T-cell (primary cell): ENCODE results near the gene MED16. TPM values are rescaled to one million over a fixed set of nuclear protein-coding genes. Genes with fewer than 3 reads are reported as not detected.

Source experiments
- ATAC-seq, 4 experiments: fragments of 200-7000 bp in 3 of 4; fragments of 150-1000 bp in 1 of 4; cut with Tn5 transposase; replicated peaks in 1 of 4; 1 replicate in 3 of 4; 2 replicates in 1 of 4; pipeline ENCODE4 v1.10.0; 2021; ENCODE audit warnings: moderate library complexity in 3 of 4, mild to moderate bottlenecking in 2 of 4, moderate number of reproducible peaks in 1 of 4
- CTCF ChIA-PET, 2 donors: fragments of 300-600 bp; sonication (Branson Sonifier 250); formaldehyde crosslinking; loops; one replicate each; lab custom pipeline; 2022; ENCODE audit warnings: antibody characterized with exemption in 2 of 2; lab: Charles Lee
- POLR2A ChIA-PET, 2 donors: fragments of 300-600 bp; sonication (Branson Sonifier 250); formaldehyde crosslinking; loops; one replicate each; lab custom pipeline; 2022; ENCODE audit warnings: antibody characterized with exemption in 2 of 2; lab: Charles Lee
- DNase-seq, 35 experiments: peaks; one replicate each; pipeline versions ENCODE4 v3.0.0 to v3.0.0-alpha.2; 2013 to 2023
- H3K27ac ChIP-seq: one replicate; pipeline ENCODE4 v1.5.1; 2013; ENCODE audit warnings: low read length
- H3K27me3 ChIP-seq, 2 experiments: replicated peaks in 1 of 2; 1 replicate in 1 of 2; 2 replicates in 1 of 2; pipeline versions ENCODE4 v1.6.1 to v1.7.0; 2013; ENCODE audit warnings: low read length in 1 of 2, mixed read lengths in 1 of 2; ENCODE audit not compliant: control insufficient read depth in 2 of 2, insufficient read depth in 2 of 2; ENCODE audit errors: extremely low read depth in 1 of 2
- H3K36me3 ChIP-seq, 2 donors: 1 replicate in 1 of 2; 2 replicates in 1 of 2; pipeline versions ENCODE4 v1.6.1 to v1.7.0; 2013; ENCODE audit warnings: low read length in 1 of 2; ENCODE audit not compliant: control insufficient read depth in 2 of 2, insufficient read depth in 1 of 2; ENCODE audit errors: extremely low read depth in 1 of 2
- H3K4me1 ChIP-seq, 2 experiments: 1 replicate in 1 of 2; 2 replicates in 1 of 2; pipeline versions ENCODE4 v1.6.1 to v1.7.0; 2013; ENCODE audit warnings: low read length in 2 of 2, mixed read lengths in 1 of 2; ENCODE audit not compliant: insufficient read depth in 2 of 2, control insufficient read depth in 1 of 2; ENCODE audit errors: extremely low read depth in 1 of 2
- H3K4me3 ChIP-seq, 2 donors: 1 replicate in 1 of 2; 2 replicates in 1 of 2; pipeline versions ENCODE4 v1.5.1 to v1.7.0; 2013; ENCODE audit warnings: mild to moderate bottlenecking in 2 of 2, low read length in 1 of 2, moderate library complexity in 1 of 2; ENCODE audit not compliant: control insufficient read depth in 1 of 2; ENCODE audit errors: extremely low read depth in 1 of 2
- H3K9me3 ChIP-seq: 2 replicates; pipeline ENCODE4 v1.7.0; 2013
- H3K27ac Mint-ChIP-seq, 2 donors: one replicate each; pipeline ENCODE4 v1.8.0; 2020 to 2021; ENCODE audit warnings: mild to moderate bottlenecking in 2 of 2, mixed read lengths in 2 of 2
- H3K27me3 Mint-ChIP-seq, 2 donors: one replicate each; pipeline ENCODE4 v1.8.0; 2021 to 2022; ENCODE audit warnings: mixed read lengths in 2 of 2
- H3K36me3 Mint-ChIP-seq: one replicate; pipeline ENCODE4 v1.8.0; 2021; ENCODE audit warnings: mixed read lengths
- H3K4me1 Mint-ChIP-seq, 3 donors: one replicate each; pipeline ENCODE4 v1.8.0; 2020 to 2022; ENCODE audit warnings: mixed read lengths in 3 of 3, mild to moderate bottlenecking in 1 of 3
- H3K4me3 Mint-ChIP-seq, 3 donors: one replicate each; pipeline ENCODE4 v1.8.0; 2020 to 2022; ENCODE audit warnings: mild to moderate bottlenecking in 3 of 3, mixed read lengths in 3 of 3, moderate library complexity in 3 of 3
- H3K9me3 Mint-ChIP-seq, 3 donors: one replicate each; pipeline ENCODE4 v1.8.0; 2020 to 2022; ENCODE audit warnings: mixed read lengths in 3 of 3
- WGBS: methylation state at CpG from one replicate; pipeline ENCODE4 v1.1.5; 2013; ENCODE audit warnings: missing lambda C conversion rate; ENCODE audit not compliant: insufficient coverage; 5-methylcytosine and 5-hydroxymethylcytosine counted together
- total RNA-seq, 35 experiments: library from RNA in 6 of 35; stranded (reverse) in 6 of 35; fragments of 120-200 nt in 1 of 35; gene quantifications; one replicate each; pipeline versions ENCODE4 v1.2.1 to v1.2.4 and lab custom pipeline; 2013 to 2026

MED16 gene
- total RNA-seq (100 to 1,000 TPM in 1 of 5 donors, 10 to 100 TPM in 4; 55.0 to 105 (median 92.4) TPM), total RNA-seq (lab: John Stamatoyannopoulos, UW) (24.4 to 102 (median 60.3) reads per million in 29 experiments)
- total RNA-seq (2013), result 23.4 TPM

GRCh38 chr19:892894-893689 lies at the start of gene MED16, which contains the start of gene RNU6-9:
Gene MED16, minus strand, starts transcription at chr19:893187. Its CDS starts 2,056 bp downstream, at chr19:891131.
Gene RNU6-9, plus strand, starts transcription at chr19:893484.
- WGBS, result 2% methylated on average over 60 of the region's 69 CpGs
- H3K4me3 ChIP-seq, result peak within 1 kb of the TSS; percentile 64 to 75
- peaks cover 0 to 46% of the 10 kb centered on the region in 2 experiments for H3K4me1 ChIP-seq
- peaks cover 11 to 36% of the 10 kb centered on the region in 2 donors for H3K36me3 ChIP-seq
- H3K4me1 Mint-ChIP-seq, result peaks cover 14 to 51% (median 23%) of the 10 kb centered on the region in 3 donors
- H3K27ac Mint-ChIP-seq, result peak within 1 kb of the TSS; percentile 99 to 100
- no peaks in the 10 kb centered on the region for H3K9me3 ChIP-seq
- H3K27me3 ChIP-seq, result no peaks in the 10 kb centered on the region
- H3K4me3 Mint-ChIP-seq, result peak within 1 kb of the TSS; percentile 85 to 93 (median 87)
- ATAC-seq (peak; percentile 80 to 92 (median 88)), DNase-seq (peak; percentile 83 to 96 (median 89))
- POLR2A ChIA-PET, result interaction anchor here in 1 of 2 donors (0.8 to 1.2 kb wide), 2 partner anchors 12 to 121 kb away, joined by 3 to 6 read pairs; no protein-coding TSS in a partner anchor
- H3K27me3 Mint-ChIP-seq, result peaks cover 0 to 4% of the 10 kb centered on the region in 2 donors
- CTCF ChIA-PET, result interaction anchor here in 1 of 2 donors (0.9 to 1.2 kb wide), 4 partner anchors 14 to 30 kb away, joined by 3 to 5 read pairs (median 4); no protein-coding TSS in a partner anchor
- no peaks in the 10 kb centered on the region for H3K9me3 Mint-ChIP-seq
- peaks cover 12% of the 10 kb centered on the region for H3K36me3 Mint-ChIP-seq
- peak within 1 kb of the TSS; percentile 89 for H3K27ac ChIP-seq

- no peak overlapping the region for H3K4me3 ChIP-seq
- H3K36me3 ChIP-seq, result peaks cover 0 to 9% of the 10 kb centered on the region in 2 donors
- Mint-ChIP-seq H3K36me3 (peaks cover 5% of the 10 kb centered on the region), H3K4me3 (peak overlapping the region in 1 of 3 donors; percentile 76), H3K27me3 (no peaks in the 10 kb centered on the region), H3K27ac (no peak overlapping the region), H3K9me3 (peaks cover 0 to 3% (median 0%) of the 10 kb centered on the region in 3 donors), H3K4me1 (peaks cover 23 to 32% (median 26%) of the 10 kb centered on the region in 3 donors)
- no peaks in the 10 kb centered on the region for H3K27me3 ChIP-seq
- DNase-seq (no peak), ATAC-seq (no peak)
- POLR2A ChIA-PET, result no interaction called here
- H3K4me1 ChIP-seq, result peaks cover 0 to 37% of the 10 kb centered on the region in 2 experiments
- 96% methylated on average over 30 of the region's 32 CpGs for WGBS
- no peak overlapping the region for H3K27ac ChIP-seq
- CTCF ChIA-PET, result no interaction called here
- no peaks in the 10 kb centered on the region for H3K9me3 ChIP-seq
Measured at GRCh38 chr19:942133-942645, 49.2 kb upstream of the MED16 start.

GRCh38 chr19:941292-942132 lies 48.5 kb upstream of the MED16 start:
- Mint-ChIP-seq H3K27me3 (no peaks in the 10 kb centered on the region), H3K9me3 (peaks cover 0 to 3% (median 0%) of the 10 kb centered on the region in 3 donors), H3K27ac (peak overlapping the region; percentile 39 to 69), H3K4me3 (peak overlapping the region; percentile 60 to 76 (median 76)), H3K4me1 (peaks cover 28 to 37% (median 31%) of the 10 kb centered on the region in 3 donors), H3K36me3 (peaks cover 5% of the 10 kb centered on the region)
- Histone ChIP-seq H3K27me3 (no peaks in the 10 kb centered on the region), H3K36me3 (peaks cover 0 to 9% of the 10 kb centered on the region in 2 donors), H3K4me1 (peaks cover 0 to 40% of the 10 kb centered on the region in 2 experiments), H3K4me3 (peak overlapping the region in 1 of 2 donors; percentile 42), H3K9me3 (no peaks in the 10 kb centered on the region), H3K27ac (peak overlapping the region; percentile 44)
- WGBS, result 81% methylated on average over 43 of the region's 45 CpGs
- POLR2A ChIA-PET, result no interaction called here
- DNase-seq (no peak), ATAC-seq (peak in 1 of 4 experiments; percentile 9)
- CTCF ChIA-PET, result no interaction called here

GRCh38 chr19:940591-941291 lies 47.8 kb upstream of the MED16 start:
- no peaks in the 10 kb centered on the region for H3K27me3 ChIP-seq
- H3K4me3 ChIP-seq, result peak overlapping the region in 1 of 2 donors; percentile 42
- ATAC-seq, result peak; percentile 77 to 86 (median 80)
- H3K4me3 Mint-ChIP-seq, result peak overlapping the region; percentile 74 to 80 (median 76)
- peak overlapping the region; percentile 70 for H3K27ac ChIP-seq
- ChIA-PET POLR2A (no interaction called here), CTCF (no interaction called here)
- WGBS, result 9% methylated on average over 64 of the region's 64 CpGs
- H3K27me3 Mint-ChIP-seq, result no peaks in the 10 kb centered on the region
- H3K9me3 Mint-ChIP-seq, result peaks cover 0 to 3% (median 0%) of the 10 kb centered on the region in 3 donors
- no peaks in the 10 kb centered on the region for H3K9me3 ChIP-seq
- DNase-seq, result peak; percentile 43 to 89 (median 65)
- peaks cover 28 to 37% (median 34%) of the 10 kb centered on the region in 3 donors for H3K4me1 Mint-ChIP-seq
- peak overlapping the region; percentile 71 to 85 for H3K27ac Mint-ChIP-seq
- H3K36me3 ChIP-seq, result peaks cover 0 to 9% of the 10 kb centered on the region in 2 donors
- peaks cover 0 to 40% of the 10 kb centered on the region in 2 experiments for H3K4me1 ChIP-seq
- H3K36me3 Mint-ChIP-seq, result peaks cover 5% of the 10 kb centered on the region

GRCh38 chr19:939922-940321 lies 46.9 kb upstream of the MED16 start:
- no peak overlapping the region for H3K27ac ChIP-seq
- peaks cover 0 to 40% of the 10 kb centered on the region in 2 experiments for H3K4me1 ChIP-seq
- H3K36me3 ChIP-seq, result peaks cover 0 to 9% of the 10 kb centered on the region in 2 donors
- Mint-ChIP-seq H3K4me1 (peaks cover 28 to 37% (median 36%) of the 10 kb centered on the region in 3 donors), H3K36me3 (peaks cover 5% of the 10 kb centered on the region), H3K4me3 (peak overlapping the region; percentile 74 to 80 (median 76)), H3K27me3 (no peaks in the 10 kb centered on the region), H3K9me3 (peaks cover 0 to 3% (median 0%) of the 10 kb centered on the region in 3 donors), H3K27ac (peak overlapping the region; percentile 71 to 85)
- CTCF ChIA-PET, result no interaction called here
- DNase-seq (no peak), ATAC-seq (no peak)
- H3K4me3 ChIP-seq, result no peak overlapping the region
- H3K27me3 ChIP-seq, result no peaks in the 10 kb centered on the region
- WGBS, result 97% methylated on average over 4 of the region's 7 CpGs
- H3K9me3 ChIP-seq, result no peaks in the 10 kb centered on the region
- POLR2A ChIA-PET, result no interaction called here
